A549 (cell line): Measurements from ENCODE around the gene GAK.

Experiments used
- CEBPB ChIP-seq, 2 experiments: fragments of >200 bp in 1 of 2; sonication (Bioruptor Twin) in 1 of 2; formaldehyde crosslinking in 1 of 2; IDR thresholded peaks; 2 replicates each; pipeline ENCODE4 v1.6.1; 2012 to 2016
- CHD2 ChIP-seq: fragments of 150-350 bp; IDR thresholded peaks from 2 replicates; pipeline ENCODE4 v1.6.1; 2014; ENCODE audit warnings: low read length; ENCODE audit not compliant: partially characterized antibody
- EHMT2 ChIP-seq: fragments of 200-600 bp; sonication (generic); IDR thresholded peaks from 2 replicates; pipeline ENCODE4 v1.6.1; 2016; ENCODE audit warnings: antibody characterized with exemption, low read depth, mild to moderate bottlenecking, moderate library complexity
- EP300 ChIP-seq, 2 experiments: fragments of >200 bp; sonication (Bioruptor Twin); formaldehyde crosslinking; IDR thresholded peaks; 2 replicates in 1 of 2; 3 replicates in 1 of 2; pipeline ENCODE4 v1.6.1; 2016 to 2017
- RAD21 ChIP-seq, 2 experiments: fragments of >200 bp in 1 of 2; sonication (Bioruptor Twin) in 1 of 2; formaldehyde crosslinking in 1 of 2; IDR thresholded peaks in 1 of 2; conservative IDR thresholded peaks in 1 of 2; 2 replicates in 1 of 2; 3 replicates in 1 of 2; pipeline ENCODE4 v1.6.1; 2012 to 2018; ENCODE audit warnings: inconsistent platforms in 1 of 2
- SREBF2 ChIP-seq: fragments of 450-650 bp; IDR thresholded peaks from 2 replicates; pipeline ENCODE4 v1.6.1; 2014; ENCODE audit warnings: mild to moderate bottlenecking, moderate library complexity
- TF ChIP-seq, protein P1 (sequence below): IDR thresholded peaks from 2 replicates; pipeline ENCODE4 v1.6.1; 2012
- TF ChIP-seq, protein P2 (sequence below): fragments of 250-450 bp; sonication (Bioruptor Pico); IDR thresholded peaks from 2 replicates; pipeline ENCODE4 v1.5.0; 2021; ENCODE audit warnings: mild to moderate bottlenecking, moderate library complexity, borderline replicate concordance

DNA sequence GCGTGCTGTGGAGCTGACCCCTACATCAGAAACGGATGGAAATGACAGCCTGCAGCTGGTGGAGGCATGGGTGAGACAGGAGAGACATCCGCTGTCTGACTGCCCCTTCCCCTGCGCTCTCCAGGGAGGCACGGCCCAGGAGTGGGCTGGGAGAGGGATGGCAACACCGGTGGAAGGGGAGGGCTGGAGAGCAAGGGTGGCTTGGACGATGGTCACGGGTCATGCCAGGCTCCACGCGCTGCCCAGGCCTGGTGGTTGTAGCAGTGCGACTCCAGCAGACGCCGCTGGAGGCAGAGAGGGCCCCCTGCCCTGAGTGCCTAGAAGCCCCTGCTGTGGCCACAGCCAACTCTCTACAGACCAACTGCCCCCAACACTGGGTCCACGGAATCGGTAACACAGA, 47.9 kb downstream of the GAK start:
- TF ChIP-seq RAD21 (conservative IDR thresholded peaks at IDR 0.05 in 1 of 2, IDR thresholded peaks at IDR 0.05 in 1 of 2) (no peak), EHMT2 (no peak), SREBF2 (no peak), CEBPB (IDR thresholded peaks at IDR 0.05) (no peak), CHD2 (no peak), EP300 (IDR thresholded peaks at IDR 0.05) (no peak)
- TF ChIP-seq, protein P1, sequence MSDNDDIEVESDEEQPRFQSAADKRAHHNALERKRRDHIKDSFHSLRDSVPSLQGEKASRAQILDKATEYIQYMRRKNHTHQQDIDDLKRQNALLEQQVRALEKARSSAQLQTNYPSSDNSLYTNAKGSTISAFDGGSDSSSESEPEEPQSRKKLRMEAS = no peak
- TF ChIP-seq, protein P2, sequence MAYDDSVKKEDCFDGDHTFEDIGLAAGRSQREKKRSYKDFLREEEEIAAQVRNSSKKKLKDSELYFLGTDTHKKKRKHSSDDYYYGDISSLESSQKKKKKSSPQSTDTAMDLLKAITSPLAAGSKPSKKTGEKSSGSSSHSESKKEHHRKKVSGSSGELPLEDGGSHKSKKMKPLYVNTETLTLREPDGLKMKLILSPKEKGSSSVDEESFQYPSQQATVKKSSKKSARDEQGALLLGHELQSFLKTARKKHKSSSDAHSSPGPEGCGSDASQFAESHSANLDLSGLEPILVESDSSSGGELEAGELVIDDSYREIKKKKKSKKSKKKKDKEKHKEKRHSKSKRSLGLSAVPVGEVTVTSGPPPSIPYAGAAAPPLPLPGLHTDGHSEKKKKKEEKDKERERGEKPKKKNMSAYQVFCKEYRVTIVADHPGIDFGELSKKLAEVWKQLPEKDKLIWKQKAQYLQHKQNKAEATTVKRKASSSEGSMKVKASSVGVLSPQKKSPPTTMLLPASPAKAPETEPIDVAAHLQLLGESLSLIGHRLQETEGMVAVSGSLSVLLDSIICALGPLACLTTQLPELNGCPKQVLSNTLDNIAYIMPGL (CRISPR knock-in tag) = no peak
